ENCODE measurements around the gene METTL2B.
"Not testable (repeated sequence)": the region's sequence is repeated elsewhere in the genome, so short reads cannot be mapped to it uniquely, and the experiment has no call there.

METTL2B gene

DNA sequence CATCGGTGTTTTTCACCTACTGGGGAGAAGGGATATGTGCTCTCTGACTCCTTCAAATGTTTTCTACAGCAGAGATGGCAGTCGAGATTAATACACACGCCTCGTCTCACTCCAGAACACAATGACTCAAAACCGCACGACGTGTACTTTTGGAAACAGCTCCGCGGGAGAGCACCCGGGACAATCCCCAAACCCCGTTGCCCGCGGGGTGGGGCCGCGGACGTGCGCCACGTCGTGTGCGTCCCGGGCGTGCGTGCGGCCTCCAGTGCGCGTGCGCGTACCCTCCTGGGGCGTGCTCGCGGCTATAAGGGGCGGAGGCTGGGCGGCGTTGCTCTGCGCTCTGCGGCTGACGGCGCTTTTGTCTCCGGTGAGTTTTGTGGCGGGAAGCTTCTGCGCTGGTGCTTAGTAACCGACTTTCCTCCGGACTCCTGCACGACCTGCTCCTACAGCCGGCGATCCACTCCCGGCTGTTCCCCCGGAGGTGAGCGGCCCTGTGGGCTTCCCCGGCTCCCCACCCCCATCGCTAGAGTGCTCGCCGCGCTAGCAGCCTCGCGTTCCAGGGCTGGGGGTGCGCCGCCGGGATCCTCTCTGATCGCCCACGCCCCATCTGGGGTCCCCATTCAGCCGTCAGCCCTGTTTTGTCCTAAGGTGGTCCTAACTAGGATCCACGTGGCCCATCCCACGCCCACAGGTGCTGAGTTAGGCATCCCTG is 20.8 kb upstream of the METTL2B start, which contains the start of gene HILPDA:
Gene HILPDA, plus strand, starts transcription at position 336 of the 712 bp plus-strand sequence. CDS start 1,391 bp downstream, outside the sequence.
- peak within 1 kb of the TSS; percentile 85 to 99 for H3K9ac ChIP-seq (ENCODE audit: low read depth in 1 of 2, low read length in 2 of 2)
- H3K4me1 ChIP-seq (ENCODE audit: control insufficient read depth in 1 of 2, insufficient read depth in 2 of 2, low read length in 2 of 2) = peaks cover 43 to 47% of the 10 kb centered on the region in 2 donors
- peak within 1 kb of the TSS; percentile 98 for H3K4me3 ChIP-seq (ENCODE audit: low read depth in 1 of 2, low read length in 2 of 2)
- H3K36me3 ChIP-seq (ENCODE audit: control insufficient read depth in 1 of 2, insufficient read depth in 2 of 2, low read length in 2 of 2) = no peaks in the 10 kb centered on the region
- H3K27me3 ChIP-seq (ENCODE audit: control insufficient read depth in 1 of 2, insufficient read depth in 2 of 2, low read length in 2 of 2) = no peaks in the 10 kb centered on the region
- peak within 1 kb of the TSS; percentile 87 for H3K27ac ChIP-seq (ENCODE audit: low read depth, low read length)
- H3K9me3 ChIP-seq (ENCODE audit: control insufficient read depth in 1 of 2, low read length in 2 of 2) = no peaks in the 10 kb centered on the region

DNA sequence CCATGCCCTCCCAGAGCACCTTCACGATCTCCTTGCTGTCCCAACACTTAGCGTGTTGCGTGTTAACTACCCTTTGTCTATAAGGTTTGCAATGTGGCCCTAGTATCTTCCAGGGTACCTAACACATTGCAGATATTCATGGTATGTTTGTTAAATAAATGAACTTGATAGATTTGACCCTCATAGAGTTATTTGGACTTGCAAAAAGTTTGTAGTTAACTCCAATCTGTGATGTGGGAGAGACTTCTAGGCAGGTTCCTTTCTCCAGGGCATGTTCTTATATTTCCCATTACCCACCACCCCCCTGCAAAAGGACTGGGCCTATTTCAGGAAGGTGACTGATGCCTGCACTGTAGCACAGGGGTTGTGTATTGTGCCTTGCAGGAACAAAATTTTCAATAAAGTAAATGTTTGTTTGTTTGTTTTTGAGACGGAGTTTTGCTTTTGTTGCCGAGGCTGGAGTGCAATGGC is 20.3 kb upstream of the METTL2B start:
- peaks cover 43 to 47% of the 10 kb centered on the region in 2 donors for H3K4me1 ChIP-seq (ENCODE audit: control insufficient read depth in 1 of 2, insufficient read depth in 2 of 2, low read length in 2 of 2)
- H3K9me3 ChIP-seq (ENCODE audit: control insufficient read depth in 1 of 2, low read length in 2 of 2) = no peaks in the 10 kb centered on the region
- H3K27ac ChIP-seq (ENCODE audit: low read depth, low read length) = peak overlapping the region; percentile 87
- H3K9ac ChIP-seq (ENCODE audit: low read depth in 1 of 2, low read length in 2 of 2) = peak overlapping the region; percentile 85 to 99
- no peaks in the 10 kb centered on the region for H3K27me3 ChIP-seq (ENCODE audit: control insufficient read depth in 1 of 2, insufficient read depth in 2 of 2, low read length in 2 of 2)
- H3K36me3 ChIP-seq (ENCODE audit: control insufficient read depth in 1 of 2, insufficient read depth in 2 of 2, low read length in 2 of 2) = no peaks in the 10 kb centered on the region
- peak overlapping the region; percentile 98 for H3K4me3 ChIP-seq (ENCODE audit: low read depth in 1 of 2, low read length in 2 of 2)

DNA sequence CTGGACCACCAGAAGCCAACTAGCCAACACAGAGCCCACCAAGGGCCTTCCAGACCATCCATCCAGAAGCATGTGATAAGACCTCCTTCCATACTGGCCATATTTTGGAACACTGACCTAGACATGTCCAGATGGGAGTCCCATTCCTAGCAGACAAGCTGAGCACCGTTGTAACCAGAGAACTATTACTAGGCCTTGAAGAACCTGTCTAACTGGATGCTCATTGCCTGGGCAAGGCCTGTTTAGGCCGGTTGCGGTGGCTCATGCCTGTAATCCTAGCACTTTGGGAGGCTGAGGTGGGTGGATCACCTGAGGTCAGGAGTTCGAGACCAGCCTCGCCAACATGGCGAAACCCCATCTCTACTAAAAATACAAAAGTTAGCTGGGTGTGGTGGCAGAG is 19.2 kb upstream of the METTL2B start:
- H3K4me3 ChIP-seq (ENCODE audit: low read depth in 1 of 2, low read length in 2 of 2); H3K27me3 ChIP-seq (ENCODE audit: control insufficient read depth in 1 of 2, insufficient read depth in 2 of 2, low read length in 2 of 2); H3K27ac ChIP-seq (ENCODE audit: low read depth, low read length); H3K36me3 ChIP-seq (ENCODE audit: control insufficient read depth in 1 of 2, insufficient read depth in 2 of 2, low read length in 2 of 2); H3K9me3 ChIP-seq (ENCODE audit: control insufficient read depth in 1 of 2, low read length in 2 of 2): not testable (repeated sequence)
- Histone ChIP-seq H3K9ac (ENCODE audit: low read depth in 1 of 2, low read length in 2 of 2) (peak overlapping the region in 1 of 2 donors; percentile 10), H3K4me1 (ENCODE audit: control insufficient read depth in 1 of 2, insufficient read depth in 2 of 2, low read length in 2 of 2) (peaks cover 43 to 47% of the 10 kb centered on the region in 2 donors)

DNA sequence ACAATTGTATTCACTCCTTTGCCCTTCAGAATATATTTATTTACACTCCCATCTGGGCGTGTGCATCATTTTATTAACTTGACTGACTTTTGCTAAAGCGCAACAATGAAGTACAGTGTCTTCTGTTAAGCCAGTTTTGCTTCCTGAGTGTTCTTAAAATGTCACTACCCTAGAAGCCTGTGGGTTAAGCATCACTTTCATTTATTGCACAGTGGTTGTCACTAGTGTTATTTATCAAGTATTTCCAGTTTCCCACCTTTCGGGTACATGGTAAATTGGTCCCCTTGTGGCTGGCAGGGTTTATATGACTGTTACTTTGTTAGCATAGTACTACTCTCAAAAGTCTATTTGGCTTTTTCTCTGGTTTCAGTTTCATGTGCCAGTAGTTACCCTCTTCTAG is 17.6 kb upstream of the METTL2B start:
- Histone ChIP-seq H3K4me1 (ENCODE audit: control insufficient read depth in 1 of 2, insufficient read depth in 2 of 2, low read length in 2 of 2) (peaks cover 33 to 41% of the 10 kb centered on the region in 2 donors), H3K27me3 (ENCODE audit: control insufficient read depth in 1 of 2, insufficient read depth in 2 of 2, low read length in 2 of 2) (no peaks in the 10 kb centered on the region), H3K9ac (ENCODE audit: low read depth in 1 of 2, low read length in 2 of 2) (no peak overlapping the region), H3K9me3 (ENCODE audit: control insufficient read depth in 1 of 2, low read length in 2 of 2) (no peaks in the 10 kb centered on the region), H3K36me3 (ENCODE audit: control insufficient read depth in 1 of 2, insufficient read depth in 2 of 2, low read length in 2 of 2) (no peaks in the 10 kb centered on the region), H3K4me3 (ENCODE audit: low read depth in 1 of 2, low read length in 2 of 2) (no peak overlapping the region), H3K27ac (ENCODE audit: low read depth, low read length) (no peak overlapping the region)

- Histone ChIP-seq H3K27me3 (ENCODE audit: control insufficient read depth in 1 of 2, insufficient read depth in 2 of 2, low read length in 2 of 2) (no peaks in the 10 kb centered on the region), H3K9me3 (ENCODE audit: control insufficient read depth in 1 of 2, low read length in 2 of 2) (no peaks in the 10 kb centered on the region), H3K27ac (ENCODE audit: low read depth, low read length) (no peak overlapping the region), H3K36me3 (ENCODE audit: control insufficient read depth in 1 of 2, insufficient read depth in 2 of 2, low read length in 2 of 2) (no peaks in the 10 kb centered on the region), H3K4me3 (ENCODE audit: low read depth in 1 of 2, low read length in 2 of 2) (no peak overlapping the region), H3K9ac (ENCODE audit: low read depth in 1 of 2, low read length in 2 of 2) (no peak overlapping the region), H3K4me1 (ENCODE audit: control insufficient read depth in 1 of 2, insufficient read depth in 2 of 2, low read length in 2 of 2) (peaks cover 29 to 36% of the 10 kb centered on the region in 2 donors)
Measured at GRCh38 chr7:128459394-128459878, 17.1 kb upstream of the METTL2B start.

DNA sequence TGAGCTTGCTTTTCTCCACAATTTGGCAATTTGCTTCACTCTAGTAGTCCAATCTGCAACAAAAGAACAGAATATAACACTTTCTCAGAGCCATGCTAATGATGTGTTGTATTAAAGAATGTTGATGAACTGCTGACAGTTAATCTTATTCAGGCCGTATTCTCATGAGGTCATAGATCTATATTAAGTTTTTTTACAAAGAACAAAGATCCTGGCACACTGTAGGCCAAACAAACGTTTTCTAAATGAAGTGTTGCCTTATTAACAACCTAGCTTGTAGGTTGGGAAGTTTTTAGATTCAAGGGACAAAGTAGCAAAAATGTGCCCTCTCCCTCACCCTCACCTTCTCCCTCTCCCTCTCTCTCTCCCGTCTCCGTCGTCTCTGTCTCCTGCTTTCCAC is 14.1 kb upstream of the METTL2B start:
- no peak overlapping the region for H3K27ac ChIP-seq (ENCODE audit: low read depth, low read length)
- H3K36me3 ChIP-seq (ENCODE audit: control insufficient read depth in 1 of 2, insufficient read depth in 2 of 2, low read length in 2 of 2) = no peaks in the 10 kb centered on the region
- H3K27me3 ChIP-seq (ENCODE audit: control insufficient read depth in 1 of 2, insufficient read depth in 2 of 2, low read length in 2 of 2) = no peaks in the 10 kb centered on the region
- no peak overlapping the region for H3K4me3 ChIP-seq (ENCODE audit: low read depth in 1 of 2, low read length in 2 of 2)
- H3K4me1 ChIP-seq (ENCODE audit: control insufficient read depth in 1 of 2, insufficient read depth in 2 of 2, low read length in 2 of 2) = peaks cover 5 to 14% of the 10 kb centered on the region in 2 donors
- no peaks in the 10 kb centered on the region for H3K9me3 ChIP-seq (ENCODE audit: control insufficient read depth in 1 of 2, low read length in 2 of 2)
- H3K9ac ChIP-seq (ENCODE audit: low read depth in 1 of 2, low read length in 2 of 2) = no peak overlapping the region

- not testable (repeated sequence) for H3K27me3 ChIP-seq (ENCODE audit: control insufficient read depth in 1 of 2, insufficient read depth in 2 of 2, low read length in 2 of 2); H3K27ac ChIP-seq (ENCODE audit: low read depth, low read length); H3K4me3 ChIP-seq (ENCODE audit: low read depth in 1 of 2, low read length in 2 of 2); H3K9me3 ChIP-seq (ENCODE audit: control insufficient read depth in 1 of 2, low read length in 2 of 2); H3K36me3 ChIP-seq (ENCODE audit: control insufficient read depth in 1 of 2, insufficient read depth in 2 of 2, low read length in 2 of 2); H3K9ac ChIP-seq (ENCODE audit: low read depth in 1 of 2, low read length in 2 of 2)
- H3K4me1 ChIP-seq (ENCODE audit: control insufficient read depth in 1 of 2, insufficient read depth in 2 of 2, low read length in 2 of 2) = peaks cover 5 to 14% of the 10 kb centered on the region in 2 donors
Measured at GRCh38 chr7:128463345-128463744, 13.2 kb upstream of the METTL2B start.

GRCh38 chr7:128463933-128464332 is 12.6 kb upstream of the METTL2B start:
- H3K9me3 ChIP-seq (ENCODE audit: control insufficient read depth in 1 of 2, low read length in 2 of 2); H3K4me3 ChIP-seq (ENCODE audit: low read depth in 1 of 2, low read length in 2 of 2); H3K27me3 ChIP-seq (ENCODE audit: control insufficient read depth in 1 of 2, insufficient read depth in 2 of 2, low read length in 2 of 2); H3K4me1 ChIP-seq (ENCODE audit: control insufficient read depth in 1 of 2, insufficient read depth in 2 of 2, low read length in 2 of 2); H3K36me3 ChIP-seq (ENCODE audit: control insufficient read depth in 1 of 2, insufficient read depth in 2 of 2, low read length in 2 of 2); H3K27ac ChIP-seq (ENCODE audit: low read depth, low read length); H3K9ac ChIP-seq (ENCODE audit: low read depth in 1 of 2, low read length in 2 of 2): not testable (repeated sequence)

- H3K36me3 ChIP-seq (ENCODE audit: control insufficient read depth in 1 of 2, insufficient read depth in 2 of 2, low read length in 2 of 2); H3K9ac ChIP-seq (ENCODE audit: low read depth in 1 of 2, low read length in 2 of 2); H3K4me1 ChIP-seq (ENCODE audit: control insufficient read depth in 1 of 2, insufficient read depth in 2 of 2, low read length in 2 of 2); H3K4me3 ChIP-seq (ENCODE audit: low read depth in 1 of 2, low read length in 2 of 2); H3K27me3 ChIP-seq (ENCODE audit: control insufficient read depth in 1 of 2, insufficient read depth in 2 of 2, low read length in 2 of 2); H3K27ac ChIP-seq (ENCODE audit: low read depth, low read length); H3K9me3 ChIP-seq (ENCODE audit: control insufficient read depth in 1 of 2, low read length in 2 of 2): not testable (repeated sequence)
Measured at GRCh38 chr7:128466871-128467270, 9.7 kb upstream of the METTL2B start.

DNA sequence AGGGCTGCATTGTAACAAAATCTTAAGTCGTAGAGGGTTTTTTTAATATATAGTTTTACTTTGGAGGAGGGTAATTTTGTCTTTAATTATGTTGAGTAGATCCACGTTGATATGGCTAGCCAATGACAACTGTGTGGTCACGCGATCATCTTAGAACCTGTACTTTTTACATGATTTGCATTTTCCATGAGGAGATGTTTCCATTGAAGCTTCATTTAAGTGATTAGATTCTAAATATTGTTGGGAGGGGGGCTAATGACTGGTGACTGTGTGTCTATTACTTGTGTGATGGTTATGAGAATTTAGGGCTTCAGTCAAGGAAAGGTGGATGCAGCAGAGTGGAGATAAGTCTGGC is 765 bp downstream of the METTL2B start:
- peaks cover 0 to 15% of the 10 kb centered on the region in 2 donors for H3K36me3 ChIP-seq (ENCODE audit: control insufficient read depth in 1 of 2, insufficient read depth in 2 of 2, low read length in 2 of 2)
- not testable (repeated sequence) for H3K9me3 ChIP-seq (ENCODE audit: control insufficient read depth in 1 of 2, low read length in 2 of 2); H3K27me3 ChIP-seq (ENCODE audit: control insufficient read depth in 1 of 2, insufficient read depth in 2 of 2, low read length in 2 of 2)
- peaks cover 0 to 15% of the 10 kb centered on the region in 2 donors for H3K4me1 ChIP-seq (ENCODE audit: control insufficient read depth in 1 of 2, insufficient read depth in 2 of 2, low read length in 2 of 2)
- peak overlapping the region; percentile 73 to 80 for H3K4me3 ChIP-seq (ENCODE audit: low read depth in 1 of 2, low read length in 2 of 2)
- peak overlapping the region; percentile 66 to 68 for H3K9ac ChIP-seq (ENCODE audit: low read depth in 1 of 2, low read length in 2 of 2)
- peak overlapping the region; percentile 78 for H3K27ac ChIP-seq (ENCODE audit: low read depth, low read length)
